SIG-M5 treated with dmso at 0.1 percent for 504 hours (cell line): ENCODE data around the gene TMEM151B.
"Not testable (repeated sequence)": the region's sequence is repeated elsewhere in the genome, so short reads cannot be mapped to it uniquely, and the experiment has no call there.

Experiments
- DNase-seq: peaks from one replicate; lab custom pipeline; 2025; ENCODE audit not compliant: unreplicated experiment; lab: John Stamatoyannopoulos, UW

Gene TMEM151B

DNA sequence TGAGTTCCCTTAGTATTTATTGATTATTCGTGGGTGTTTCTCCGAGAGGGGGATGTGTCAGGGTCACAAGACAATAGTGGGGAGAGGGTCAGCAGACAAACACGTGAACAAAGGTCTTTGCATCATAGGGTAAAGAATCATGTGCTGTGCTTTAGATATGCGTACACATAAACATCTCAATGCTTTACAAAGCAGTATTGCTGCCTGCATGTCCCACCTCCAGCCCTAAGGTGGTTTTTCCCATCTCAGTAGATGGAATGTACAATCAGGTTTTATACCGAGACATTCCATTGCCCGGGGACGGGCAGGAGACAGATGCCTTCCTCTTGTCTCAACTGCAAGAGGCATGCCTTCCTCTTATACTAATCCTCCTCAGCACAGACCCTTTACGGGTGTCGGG, 58.0 kb downstream of the TMEM151B start:
- not testable (repeated sequence) for DNase-seq

DNA sequence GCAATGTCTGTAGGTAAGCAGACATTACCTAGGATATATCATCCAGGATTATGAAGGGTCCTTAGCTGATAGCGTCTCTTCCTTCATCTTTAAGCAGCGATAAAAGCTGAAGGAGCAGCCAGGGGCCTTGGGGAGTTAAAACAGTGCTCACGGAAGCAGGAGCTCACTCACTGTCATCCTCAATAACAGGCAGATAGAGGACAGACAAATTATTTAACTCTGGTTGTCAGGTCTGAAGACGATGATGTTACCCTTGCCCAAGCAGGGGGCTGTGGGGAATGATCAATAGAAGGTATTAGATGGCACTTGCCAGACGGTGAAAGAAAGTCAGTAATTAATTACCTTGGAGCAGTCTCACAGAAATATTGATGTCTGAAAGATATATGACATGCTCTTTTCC, 59.6 kb downstream of the TMEM151B start:
- no peak for DNase-seq

DNA sequence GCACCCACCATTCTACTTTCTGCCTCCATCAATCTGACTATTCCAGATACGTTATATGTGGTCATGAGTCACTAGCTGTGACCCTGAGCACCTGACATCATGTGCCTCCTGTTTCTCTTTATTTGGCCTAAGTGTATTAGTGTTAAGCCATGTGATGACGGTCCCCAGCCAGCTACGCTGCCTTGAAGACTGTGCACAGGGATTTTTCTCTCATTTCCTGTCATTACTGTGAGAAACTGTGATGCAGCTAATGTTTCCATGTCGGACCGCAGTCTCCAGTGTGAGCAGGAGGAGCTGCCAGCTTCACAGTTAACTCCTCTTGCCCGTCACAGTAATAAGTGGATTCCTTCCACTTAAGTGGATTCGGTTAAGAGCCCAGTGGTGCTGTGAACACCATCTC, 62.3 kb downstream of the TMEM151B start:
- DNase-seq, result no peak

GRCh38 chr6:44333273-44333919, 63.1 kb downstream of the TMEM151B start:
- no peak for DNase-seq

DNA sequence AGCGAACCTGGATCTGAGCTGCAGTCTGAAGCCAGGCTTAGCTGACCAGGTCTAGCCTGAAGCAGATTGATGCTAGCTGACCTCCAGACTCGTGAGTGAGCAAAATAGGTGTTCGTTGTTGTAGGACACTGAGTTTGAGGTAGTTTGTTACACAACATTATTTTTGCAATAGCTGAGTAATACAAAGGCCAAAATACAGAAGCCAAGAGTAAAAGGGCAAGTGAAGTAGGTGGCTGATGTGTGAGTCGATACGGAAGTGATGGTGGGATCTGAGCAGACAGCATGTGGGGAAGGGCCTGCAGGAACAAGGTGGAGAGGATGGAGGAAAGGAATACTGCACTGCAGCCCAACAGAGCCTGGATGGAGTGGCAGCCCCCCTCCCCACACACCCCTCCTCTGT, 63.7 kb downstream of the TMEM151B start:
- peak; percentile 27 for DNase-seq

GRCh38 chr6:44335631-44336030, 65.4 kb downstream of the TMEM151B start:
- no peak for DNase-seq

GRCh38 chr6:44338228-44339122, 68.2 kb downstream of the TMEM151B start:
- peak; percentile 74 for DNase-seq

GRCh38 chr6:44339301-44339700, 69.1 kb downstream of the TMEM151B start:
- no peak for DNase-seq

GRCh38 chr6:44339763-44340625, 69.7 kb downstream of the TMEM151B start:
- no peak for DNase-seq

- DNase-seq, result no peak
Observed at GRCh38 chr6:44341095-44341890, 71.0 kb downstream of the TMEM151B start.

DNA sequence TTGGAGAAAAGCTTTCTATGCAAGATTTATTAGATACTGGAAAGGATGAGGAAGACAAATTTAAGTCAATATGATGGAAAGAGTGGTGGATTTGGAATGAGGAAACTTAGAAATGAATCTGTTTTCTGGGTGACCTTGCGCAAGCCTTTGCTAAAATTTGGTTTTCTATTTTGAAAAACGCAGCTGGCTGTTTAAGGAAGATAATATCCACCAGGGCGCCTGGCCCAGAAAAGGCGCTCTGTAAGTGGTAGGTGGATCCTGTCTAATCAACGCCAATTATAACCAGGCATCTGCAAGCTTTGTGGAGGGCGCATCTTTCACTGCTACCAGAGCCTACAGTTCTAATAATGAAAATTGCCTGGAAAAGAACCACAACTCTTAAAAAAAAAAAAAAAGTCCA, 71.8 kb downstream of the TMEM151B start:
- DNase-seq, result peak; percentile 83

DNA sequence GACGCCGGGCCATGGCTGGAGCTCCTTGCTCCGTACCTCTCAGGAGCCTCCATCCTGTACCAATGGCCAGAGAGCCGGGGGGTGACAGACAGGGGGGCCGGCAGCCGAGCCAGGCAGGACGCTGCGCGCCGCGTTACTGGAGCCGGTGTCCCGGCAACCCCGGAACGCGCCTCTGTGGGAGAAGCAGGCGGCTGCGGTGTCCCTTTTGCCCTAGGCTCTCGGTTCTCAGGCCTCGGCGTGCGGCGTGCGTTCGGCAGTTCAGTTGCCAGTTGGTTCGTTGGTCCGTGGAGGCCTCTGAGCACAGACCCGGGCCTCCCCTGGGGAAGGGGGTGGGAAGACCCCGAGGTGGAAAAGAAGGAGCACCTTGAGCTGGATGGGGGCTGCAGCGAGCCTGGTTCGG, 72.2 kb downstream of the TMEM151B start, which contains the start of gene SPATS1:
Gene SPATS1, plus strand, starts transcription at position 162 of the 400 bp plus-strand sequence. CDS start 446 bp downstream, outside the sequence.
- DNase-seq, result no peak

DNA sequence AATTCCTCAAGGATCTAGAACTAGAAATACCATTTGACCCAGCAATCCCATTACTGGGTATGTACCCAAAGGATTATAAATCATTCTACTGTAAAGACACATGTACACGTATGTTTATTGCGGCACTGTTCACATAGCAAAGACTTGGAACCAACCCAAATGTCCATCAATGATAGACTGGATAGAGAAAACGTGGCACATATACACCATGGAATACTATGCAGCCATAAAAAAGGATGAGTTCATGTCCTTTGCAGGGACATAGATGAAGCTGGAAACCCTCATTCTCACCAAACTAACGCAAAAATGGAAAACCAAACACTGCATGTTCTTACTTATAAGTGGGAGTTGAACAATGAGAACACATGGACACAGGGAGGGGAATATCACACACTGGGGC, 76.6 kb downstream of the TMEM151B start:
- not testable (repeated sequence) for DNase-seq

DNA sequence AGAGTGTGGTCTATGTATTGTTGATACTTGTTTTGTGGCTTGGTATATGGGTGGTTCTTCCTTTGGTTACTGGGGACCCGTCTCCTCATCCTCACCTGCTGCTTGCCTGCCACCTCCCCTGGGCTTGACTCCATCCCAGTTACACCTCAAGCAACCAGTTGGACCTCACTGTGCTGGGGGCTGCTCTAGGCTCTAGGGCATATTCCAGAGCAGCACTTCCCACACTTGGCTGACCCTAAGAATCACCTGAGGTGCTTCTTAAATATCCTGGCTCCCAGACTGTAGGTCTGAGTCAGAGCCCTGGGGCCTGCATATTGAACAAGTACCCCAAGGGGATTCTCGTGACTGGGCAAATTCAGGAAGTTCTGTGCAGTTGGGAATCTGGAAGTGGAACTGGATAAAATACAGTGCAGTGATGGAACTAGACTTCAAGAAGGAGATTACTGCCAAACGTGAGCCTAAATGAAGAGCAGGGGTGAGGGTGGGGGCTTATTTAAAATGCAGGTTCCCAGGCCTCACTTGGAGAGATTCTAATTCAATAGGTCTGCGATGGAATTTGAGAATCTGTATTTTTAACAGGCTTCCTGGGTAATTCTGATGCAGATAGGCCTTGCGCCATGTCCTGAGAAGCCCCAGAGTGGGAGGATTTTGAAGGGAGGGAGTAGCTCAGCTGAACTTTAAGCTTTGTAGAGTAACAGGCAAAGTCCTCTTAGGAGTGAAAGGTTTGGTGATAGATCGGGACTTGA, 79.8 kb downstream of the TMEM151B start:
- no peak for DNase-seq

GRCh38 chr6:44350650-44350994, 80.4 kb downstream of the TMEM151B start:
- DNase-seq, result not testable (repeated sequence)

GRCh38 chr6:44352259-44352658, 82.0 kb downstream of the TMEM151B start:
- DNase-seq, result no peak

- no peak for DNase-seq
Observed at GRCh38 chr6:44353336-44353735, 83.1 kb downstream of the TMEM151B start.

DNA sequence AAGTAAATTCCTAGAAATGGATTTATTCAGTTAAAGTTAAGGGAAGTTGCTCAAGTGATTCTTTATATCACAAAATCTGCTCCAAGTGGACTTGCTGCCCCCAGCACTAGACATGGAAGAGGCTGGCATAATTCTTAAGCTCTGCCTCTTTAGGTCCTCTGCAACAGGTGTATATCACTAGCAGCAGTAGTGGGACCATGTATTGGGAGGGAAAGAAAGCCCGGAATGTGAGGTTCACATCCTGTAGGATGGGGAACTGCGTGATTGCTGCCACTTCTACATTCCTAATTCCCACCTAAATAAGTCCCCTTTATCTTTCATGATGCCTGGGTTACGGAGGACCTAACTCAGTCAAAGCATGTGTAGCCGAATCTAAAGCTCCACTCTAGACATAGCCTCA, 85.4 kb downstream of the TMEM151B start:
- DNase-seq, result no peak

DNA sequence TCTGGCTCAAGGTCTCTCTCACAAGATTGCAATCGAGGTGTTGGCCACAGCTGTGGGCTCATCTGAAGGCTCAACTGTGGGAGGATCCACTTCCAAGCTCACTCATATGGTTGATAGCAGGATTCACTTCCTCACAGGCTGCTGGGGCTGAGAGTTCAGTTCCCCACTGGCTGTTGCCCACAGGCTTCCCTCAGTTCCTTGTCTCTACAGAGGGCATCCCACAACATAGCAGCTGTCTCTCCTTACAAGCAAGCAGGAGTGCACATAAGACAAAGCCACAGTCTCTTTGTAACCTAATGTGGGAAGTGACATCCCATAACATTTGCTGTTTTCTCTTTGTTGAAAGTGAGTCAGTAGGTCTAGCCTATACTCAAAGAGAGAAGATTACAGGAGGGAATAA, 86.2 kb downstream of the TMEM151B start:
- DNase-seq, result peak; percentile 59
